Skeletal muscle satellite cell (primary cell): ENCODE measurements around the gene TSSC4. TPM values are rescaled to one million over a fixed set of nuclear protein-coding genes. Genes with fewer than 3 reads are reported as not detected.

ENCODE experiments used
- H3K27me3 ChIP-seq: 2 replicates; pipeline ENCODE4 v1.7.0; 2013; ENCODE audit warnings: low read length; ENCODE audit not compliant: control insufficient read depth, insufficient read depth
- H3K36me3 ChIP-seq: 2 replicates; pipeline ENCODE4 v1.7.0; 2013; ENCODE audit warnings: mild to moderate bottlenecking, control low read depth, low read length; ENCODE audit not compliant: insufficient read depth
- H3K4me1 ChIP-seq: 2 replicates; pipeline ENCODE4 v1.7.0; 2013; ENCODE audit warnings: low read length; ENCODE audit not compliant: control insufficient read depth, insufficient read depth
- H3K4me2 ChIP-seq: 2 replicates; pipeline ENCODE4 v1.7.0; 2013; ENCODE audit warnings: mild to moderate bottlenecking, low read length
- H3K4me3 ChIP-seq: 2 replicates; pipeline ENCODE4 v1.7.0; 2013; ENCODE audit warnings: low read length
- H3K9ac ChIP-seq: 2 replicates; pipeline ENCODE4 v1.7.0; 2013; ENCODE audit warnings: mild to moderate bottlenecking, low read depth, low read length, moderate library complexity
- H3K9me3 ChIP-seq: replicated peaks from 2 replicates; pipeline ENCODE4 v1.7.0; 2013; ENCODE audit warnings: mild to moderate bottlenecking, control low read depth, low read length
- small RNA-seq: library from RNA; depleted of rRNA; stranded (forward); fragments of <200 nt; gene quantifications from one replicate; pipeline ENCODE3, GENCODE V24; 2012

The TSSC4 gene

DNA sequence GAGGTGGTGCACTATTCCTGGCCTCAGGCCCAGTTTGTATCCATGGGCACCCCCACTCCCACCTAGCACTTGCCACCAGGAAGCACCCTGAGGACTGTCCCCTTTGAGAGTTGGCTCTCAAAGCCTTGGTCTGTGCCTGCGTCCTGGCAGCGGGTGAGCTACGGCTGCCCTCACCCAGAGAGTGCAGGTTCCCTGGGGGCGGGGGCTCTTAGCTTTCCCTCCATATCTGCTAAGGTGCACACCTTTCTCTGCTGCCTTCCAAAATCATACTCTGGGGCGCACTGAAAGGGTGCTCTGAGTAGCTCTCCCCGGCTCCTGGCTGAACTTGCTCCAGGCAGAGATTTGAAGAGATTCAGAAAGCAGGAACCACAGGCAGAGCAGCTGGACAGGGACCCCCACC, 51.4 kb downstream of the TSSC4 start:
- H3K4me1 ChIP-seq = no peaks in the 10 kb centered on the region
- H3K4me2 ChIP-seq = no peak overlapping the region
- H3K36me3 ChIP-seq = no peaks in the 10 kb centered on the region
- no peaks in the 10 kb centered on the region for H3K9me3 ChIP-seq
- no peak overlapping the region for H3K9ac ChIP-seq
- H3K27me3 ChIP-seq = peaks cover 70% of the 10 kb centered on the region
- no peak overlapping the region for H3K4me3 ChIP-seq

DNA sequence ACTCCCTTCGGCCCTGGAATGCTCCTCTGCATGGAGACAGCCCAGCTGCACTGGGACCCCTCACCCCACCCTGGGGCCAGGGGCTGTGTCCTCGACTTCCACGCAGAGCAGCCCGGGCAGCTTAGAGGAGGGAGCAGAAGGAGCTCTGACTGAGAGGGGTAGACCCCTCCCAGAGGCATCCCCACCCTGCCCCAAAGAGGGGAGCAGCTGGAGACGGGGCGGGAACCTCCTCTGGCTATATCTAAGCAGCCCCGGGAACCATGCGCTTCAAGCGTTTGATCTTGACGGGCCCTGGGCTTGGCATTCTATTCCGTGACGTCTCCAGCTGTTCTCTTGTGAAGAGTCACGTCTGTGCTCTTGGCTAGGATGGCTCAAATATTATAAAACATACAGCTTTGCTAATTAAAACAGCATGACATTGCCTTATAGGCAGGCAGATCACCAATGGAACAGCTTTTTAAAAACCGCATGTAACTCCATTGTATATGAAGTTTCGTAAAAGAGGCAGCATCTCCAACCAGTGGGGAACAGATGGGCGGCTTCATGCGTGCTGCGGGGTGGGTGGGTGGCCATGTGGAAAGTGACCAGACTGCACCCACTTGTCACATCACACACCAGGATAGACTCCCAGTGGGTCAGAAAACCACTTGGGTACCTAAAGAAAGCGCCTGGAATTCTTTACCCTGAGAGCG, 51.9 kb downstream of the TSSC4 start:
- Histone ChIP-seq H3K36me3 (no peaks in the 10 kb centered on the region), H3K4me2 (no peak overlapping the region), H3K9ac (no peak overlapping the region), H3K4me1 (no peaks in the 10 kb centered on the region), H3K27me3 (peaks cover 70% of the 10 kb centered on the region), H3K4me3 (no peak overlapping the region), H3K9me3 (no peaks in the 10 kb centered on the region)

DNA sequence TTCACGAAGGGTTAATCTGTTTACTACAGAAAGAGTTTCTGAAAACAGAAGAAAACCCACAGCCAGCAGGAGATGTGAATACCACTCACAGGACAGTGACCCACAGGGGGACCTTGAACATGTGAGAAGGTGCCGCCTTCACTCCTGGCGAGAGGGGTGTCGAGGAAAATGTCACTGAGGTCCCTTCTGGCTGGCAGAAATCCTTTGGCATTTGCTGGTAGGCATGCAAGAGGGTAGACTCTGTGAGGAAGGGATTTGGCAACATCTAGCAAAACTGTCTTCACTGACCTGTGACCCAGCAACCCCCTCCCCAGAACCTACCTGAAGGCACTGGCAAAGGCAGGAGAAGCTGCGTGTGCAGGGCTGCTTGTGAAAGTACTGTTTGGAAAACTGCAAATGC, 52.9 kb downstream of the TSSC4 start:
- Histone ChIP-seq H3K4me3 (no peak overlapping the region), H3K36me3 (no peaks in the 10 kb centered on the region), H3K4me2 (no peak overlapping the region), H3K27me3 (peaks cover 68% of the 10 kb centered on the region), H3K9ac (no peak overlapping the region), H3K9me3 (no peaks in the 10 kb centered on the region), H3K4me1 (no peaks in the 10 kb centered on the region)

Small RNA genes lying within 50 kb of the gene (small RNA-seq; reads per million reads assigned to genes)
- not detected for gene RF00019
